H9 (cell line): Measurements from ENCODE around the gene OTULIN. TPM values are rescaled to one million over a fixed set of nuclear protein-coding genes. Genes with fewer than 3 reads are reported as not detected.
A peak's percentile ranks its signal among the peaks of the same experiment; 100 is the strongest.

Source experiments
- DNase-seq: peaks from one replicate; pipeline ENCODE4 v3.0.0-alpha.2; 2017
- H2AFZ ChIP-seq: one replicate; pipeline ENCODE4 v1.6.1; 2013; ENCODE audit warnings: mild to moderate bottlenecking, low read length, control low read depth, moderate library complexity
- H2AK5ac ChIP-seq: 2 replicates; pipeline ENCODE4 v1.6.1; 2013; ENCODE audit warnings: low read length, control low read depth, mixed read lengths; ENCODE audit not compliant: insufficient read length
- H2BK120ac ChIP-seq: one replicate; pipeline ENCODE4 v1.6.1; 2013; ENCODE audit warnings: low read depth, mild to moderate bottlenecking, low read length, control low read depth, inconsistent platforms; ENCODE audit not compliant: poor library complexity, severe bottlenecking
- H2BK12ac ChIP-seq: 2 replicates; pipeline ENCODE4 v1.6.1; 2013; ENCODE audit warnings: low read length, control low read depth, mixed read lengths, low read depth; ENCODE audit not compliant: insufficient read length
- H2BK15ac ChIP-seq: 2 replicates; pipeline ENCODE4 v1.6.1; 2013; ENCODE audit warnings: low read depth, low read length, control low read depth
- H2BK20ac ChIP-seq: one replicate; pipeline ENCODE4 v1.6.1; 2013; ENCODE audit warnings: low read depth, mild to moderate bottlenecking, low read length, control low read depth, inconsistent platforms; ENCODE audit not compliant: poor library complexity, severe bottlenecking
- H2BK5ac ChIP-seq: 2 replicates; pipeline ENCODE4 v1.6.1; 2013; ENCODE audit warnings: low read length, control low read depth, mixed read lengths; ENCODE audit not compliant: insufficient read length
- H3K14ac ChIP-seq: 2 replicates; pipeline ENCODE4 v1.6.1; 2013; ENCODE audit warnings: low read length, control low read depth; ENCODE audit not compliant: insufficient read depth
- H3K18ac ChIP-seq: 2 replicates; pipeline ENCODE4 v1.6.1; 2013; ENCODE audit warnings: low read depth, mild to moderate bottlenecking, mixed read lengths, low read length, control low read depth; ENCODE audit not compliant: insufficient read length
- H3K23ac ChIP-seq: 2 replicates; pipeline ENCODE4 v1.6.1; 2013; ENCODE audit warnings: low read length, control low read depth, mixed read lengths, low read depth; ENCODE audit not compliant: insufficient read length
- H3K23me2 ChIP-seq: 2 replicates; pipeline ENCODE4 v1.6.1; 2013; ENCODE audit warnings: low read depth, mild to moderate bottlenecking, mixed read lengths, low read length, control low read depth; ENCODE audit not compliant: insufficient read length, poor library complexity, severe bottlenecking
- H3K27ac ChIP-seq: 2 replicates; pipeline ENCODE4 v1.5.1; 2013; ENCODE audit warnings: low read length, control low read depth, mixed read lengths, low read depth; ENCODE audit not compliant: insufficient read length
- H3K27me3 ChIP-seq: 2 replicates; pipeline ENCODE4 v1.6.1; 2013; ENCODE audit warnings: low read length, control low read depth, inconsistent platforms; ENCODE audit not compliant: insufficient read depth
- H3K4ac ChIP-seq: 2 replicates; pipeline ENCODE4 v1.6.1; 2013; ENCODE audit warnings: low read depth, mild to moderate bottlenecking, control low read depth, inconsistent platforms, low read length, moderate library complexity
- H3K4me1 ChIP-seq: 2 replicates; pipeline ENCODE4 v1.6.1; 2013; ENCODE audit warnings: low read length, control low read depth, inconsistent platforms; ENCODE audit not compliant: insufficient read depth
- H3K4me2 ChIP-seq: 2 replicates; pipeline ENCODE4 v1.6.1; 2013; ENCODE audit warnings: low read length, control low read depth, mixed read lengths; ENCODE audit not compliant: insufficient read length, insufficient read depth
- H3K56ac ChIP-seq: 2 replicates; pipeline ENCODE4 v1.6.1; 2013; ENCODE audit warnings: low read depth, mild to moderate bottlenecking, mixed read lengths, low read length, control low read depth; ENCODE audit not compliant: insufficient read length
- H3K79me1 ChIP-seq: 2 replicates; pipeline ENCODE4 v1.6.1; 2013; ENCODE audit warnings: low read depth, mild to moderate bottlenecking, moderate library complexity, low read length, control low read depth, inconsistent platforms; ENCODE audit not compliant: insufficient read depth, poor library complexity, severe bottlenecking
- H3K79me2 ChIP-seq: 2 replicates; pipeline ENCODE4 v1.6.1; 2013; ENCODE audit warnings: low read length, control low read depth, inconsistent platforms; ENCODE audit not compliant: insufficient read depth
- H3K9ac ChIP-seq: 2 replicates; pipeline ENCODE4 v1.6.1; 2013; ENCODE audit warnings: low read length, control low read depth, mixed read lengths; ENCODE audit not compliant: insufficient read length; ENCODE audit errors: extremely low read depth
- H3K9me3 ChIP-seq: one replicate; pipeline ENCODE4 v1.6.1; 2013; ENCODE audit warnings: low read depth, low read length, inconsistent platforms; ENCODE audit not compliant: control insufficient read depth
- H3T11ph ChIP-seq: one replicate; pipeline ENCODE4 v1.6.1; 2013; ENCODE audit warnings: mild to moderate bottlenecking, low read length, control low read depth, inconsistent platforms
- H4K20me1 ChIP-seq: one replicate; pipeline ENCODE4 v1.6.1; 2013; ENCODE audit not compliant: control insufficient read depth, insufficient read length, insufficient read depth
- H4K5ac ChIP-seq: 2 replicates; pipeline ENCODE4 v1.6.1; 2013; ENCODE audit warnings: low read depth, mild to moderate bottlenecking, mixed read lengths, low read length, control low read depth; ENCODE audit not compliant: insufficient read length
- H4K8ac ChIP-seq: replicated peaks from 2 replicates; pipeline ENCODE4 v1.6.1; 2013; ENCODE audit warnings: low read length, control low read depth, mixed read lengths, low read depth; ENCODE audit not compliant: insufficient read length
- H4K91ac ChIP-seq: 2 replicates; pipeline ENCODE4 v1.6.1; 2013; ENCODE audit warnings: low read depth, mild to moderate bottlenecking, moderate library complexity, mixed read lengths, low read length, control low read depth; ENCODE audit not compliant: insufficient read length
- H3K27ac Mint-ChIP-seq, 3 experiments: 2 replicates in 2 of 3; 3 replicates in 1 of 3; pipeline ENCODE4 v1.8.0; 2020 to 2021; ENCODE audit warnings: mixed read lengths in 3 of 3, mild to moderate bottlenecking in 1 of 3, moderate library complexity in 1 of 3
- H3K27me3 Mint-ChIP-seq: 2 replicates; pipeline ENCODE4 v1.8.0; 2021; ENCODE audit warnings: low read depth, mild to moderate bottlenecking, moderate library complexity, mixed read lengths
- H3K36me3 Mint-ChIP-seq, 3 experiments: 2 replicates in 2 of 3; 3 replicates in 1 of 3; pipeline ENCODE4 v1.8.0; 2020 to 2021; ENCODE audit warnings: low read depth in 3 of 3, mixed read lengths in 3 of 3; ENCODE audit not compliant: insufficient read depth in 1 of 3
- H3K4me1 Mint-ChIP-seq, 2 experiments: 2 replicates each; pipeline ENCODE4 v1.8.0; 2020; ENCODE audit warnings: mixed read lengths in 2 of 2
- H3K4me3 Mint-ChIP-seq, 2 experiments: 2 replicates in 1 of 2; 3 replicates in 1 of 2; pipeline ENCODE4 v1.8.0; 2020 to 2021; ENCODE audit warnings: mild to moderate bottlenecking in 2 of 2, mixed read lengths in 2 of 2, moderate library complexity in 1 of 2
- H3K9me3 Mint-ChIP-seq, 2 experiments: 2 replicates in 1 of 2; 3 replicates in 1 of 2; pipeline ENCODE4 v1.8.0; 2020; ENCODE audit warnings: mild to moderate bottlenecking in 2 of 2, mixed read lengths in 2 of 2, moderate library complexity in 1 of 2
- CTCF ChIP-seq: fragments of 200-600 bp; sonication (generic); conservative IDR thresholded peaks from 3 replicates; pipeline ENCODE4 v1.8.0; 2021; ENCODE audit warnings: antibody characterized with exemption, mild to moderate bottlenecking
- WGBS: extraction: QIAGEN DNeasy Blood & Tissue Kit; methylation state at CpG from one replicate; pipeline ENCODE4 v1.1.7; 2013; ENCODE audit warnings: missing lambda C conversion rate, low lambda C conversion rate, mixed read lengths; ENCODE audit not compliant: insufficient read length; ENCODE audit errors: extremely low coverage; 5-methylcytosine and 5-hydroxymethylcytosine counted together
- total RNA-seq: library from RNA; stranded (reverse); gene quantifications from 2 replicates; pipeline ENCODE4 v1.2.1, GENCODE V29; 2021

The OTULIN gene
- total RNA-seq, 1 experiment from 2014 or later: 35.8 TPM

GRCh38 chr5:14678773-14679334 lies 14.3 kb downstream of the OTULIN start:
- H2BK15ac ChIP-seq: no peak overlapping the region
- H3K27me3 Mint-ChIP-seq: no peaks in the 10 kb centered on the region
- peaks cover 11 to 37% (median 30%) of the 10 kb centered on the region in 3 experiments; a peak in 5 of 7 replicates for H3K36me3 Mint-ChIP-seq
- H2BK5ac ChIP-seq: no peak overlapping the region
- H4K5ac ChIP-seq: no peak overlapping the region
- peak overlapping the region in 2 of 3 experiments; percentile 34 to 56; a peak in 2 of 7 replicates for H3K27ac Mint-ChIP-seq
- H3K18ac ChIP-seq: no peak overlapping the region
- no peak overlapping the region for H2BK12ac ChIP-seq
- H3K9me3 Mint-ChIP-seq: no peaks in the 10 kb centered on the region
- no peak overlapping the region for H2AK5ac ChIP-seq
- TF ChIP-seq CTCF: no peak
- WGBS: no CpG with 5 or more reads among the region's 5 CpGs
- H3K4ac ChIP-seq: no peak overlapping the region
- H3T11ph ChIP-seq: no peak overlapping the region
- H2BK120ac ChIP-seq: no peak overlapping the region
- H3K4me3 Mint-ChIP-seq: no peak overlapping the region
- peaks cover 15 to 20% of the 10 kb centered on the region in 2 experiments for H3K4me1 Mint-ChIP-seq
- no peak overlapping the region for H2BK20ac ChIP-seq
- DNase-seq: no peak
- H3K27me3 ChIP-seq: no peaks in the 10 kb centered on the region
- no peak overlapping the region for H3K23ac ChIP-seq
- H3K27ac ChIP-seq: no peak overlapping the region
- no peak overlapping the region for H4K8ac ChIP-seq
- no peak overlapping the region for H3K4me2 ChIP-seq
- H3K9ac ChIP-seq: no peak overlapping the region
- H3K4me1 ChIP-seq: peaks cover 4% of the 10 kb centered on the region; the same call in 1 of the 2 replicates
- H3K79me1 ChIP-seq: no peaks in the 10 kb centered on the region
- no peak overlapping the region for H4K91ac ChIP-seq
- H3K23me2 ChIP-seq: no peaks in the 10 kb centered on the region
- H3K79me2 ChIP-seq: peaks cover 3% of the 10 kb centered on the region; the same call in 1 of the 2 replicates
- no peak overlapping the region for H3K56ac ChIP-seq
- no peak overlapping the region for H3K14ac ChIP-seq
- H3K9me3 ChIP-seq: no peaks in the 10 kb centered on the region
- H2AFZ ChIP-seq: no peak overlapping the region
- H4K20me1 ChIP-seq: no peaks in the 10 kb centered on the region
